Dermis microvascular lymphatic vessel endothelial cell (primary cell): ENCODE measurements around the gene NUDT1. TPM values are rescaled to one million over a fixed set of nuclear protein-coding genes. Genes with fewer than 3 reads are reported as not detected.

Experiments
- DNase-seq, 2 donors: peaks; one replicate each; pipeline versions ENCODE4 v3.0.0 to v3.0.0-alpha.2; 2010; ENCODE audit warnings: low read depth in 2 of 2
- total RNA-seq: library from RNA; depleted of rRNA; stranded (reverse); fragments of >200 nt; gene quantifications from 2 replicates; pipeline ENCODE4 v1.2.1, GENCODE V29; 2014

NUDT1 gene
- total RNA-seq, 1 donor from 2014 or later, result 13.9 TPM

GRCh38 chr7:2224491-2224928 lies 17.5 kb upstream of the NUDT1 start:
- no peak for DNase-seq

- no peak for DNase-seq
Measured at GRCh38 chr7:2224934-2225333, 17.1 kb upstream of the NUDT1 start.

- DNase-seq, result no peak
Measured at GRCh38 chr7:2225336-2225735, 16.7 kb upstream of the NUDT1 start.

- no peak for DNase-seq
Measured at GRCh38 chr7:2225830-2226229, 16.2 kb upstream of the NUDT1 start.

GRCh38 chr7:2227699-2228098 lies 14.3 kb upstream of the NUDT1 start:
- no peak for DNase-seq

- no peak for DNase-seq
Measured at GRCh38 chr7:2228921-2229320, 13.1 kb upstream of the NUDT1 start.

GRCh38 chr7:2229467-2229866 lies 12.6 kb upstream of the NUDT1 start:
- no peak for DNase-seq

GRCh38 chr7:2230226-2230625 lies 11.8 kb upstream of the NUDT1 start:
- no peak for DNase-seq

GRCh38 chr7:2230882-2231281 lies 11.1 kb upstream of the NUDT1 start:
- DNase-seq, result no peak

GRCh38 chr7:2231992-2232765 lies 9.8 kb upstream of the NUDT1 start:
- no peak for DNase-seq

- peak; percentile 69 to 88 for DNase-seq
Measured at GRCh38 chr7:2232766-2233520, 9.1 kb upstream of the NUDT1 start, which contains the start of gene MAD1L1. TSS of gene MAD1L1 (minus strand) at chr7:2232945. CDS start at chr7:2230133, 2,812 bp downstream.

- DNase-seq, result peak in 1 of 2 donors; percentile 47
Measured at GRCh38 chr7:2233926-2234325, 8.1 kb upstream of the NUDT1 start.

GRCh38 chr7:2237109-2237602 lies 4.9 kb upstream of the NUDT1 start:
- DNase-seq, result peak; percentile 20 to 27

GRCh38 chr7:2239242-2239641 lies 2.8 kb upstream of the NUDT1 start:
- DNase-seq, result no peak

- no peak for DNase-seq
Measured at GRCh38 chr7:2242541-2243429, 759 bp downstream of the NUDT1 start.

- DNase-seq, result no peak
Measured at GRCh38 chr7:2243458-2243857, 1.4 kb downstream of the NUDT1 start.

GRCh38 chr7:2244404-2244995 lies 2.5 kb downstream of the NUDT1 start:
- no peak for DNase-seq

GRCh38 chr7:2245883-2246675 lies 4.1 kb downstream of the NUDT1 start:
- no peak for DNase-seq

GRCh38 chr7:2247141-2247995 lies 5.3 kb downstream of the NUDT1 start:
- DNase-seq, result peak in 1 of 2 donors; percentile 18
